Fibroblast of the aortic adventitia (primary cell): ENCODE data around the gene JADE1. TPM values are rescaled to one million over a fixed set of nuclear protein-coding genes. Genes with fewer than 3 reads are reported as not detected.

Source experiments
- DNase-seq: peaks from one replicate; pipeline ENCODE4 v3.0.0-alpha.2; 2010; ENCODE audit warnings: low read depth
- H3K4me3 ChIP-seq: 2 replicates; pipeline ENCODE4 v1.5.1; 2011; ENCODE audit warnings: low read depth, mild to moderate bottlenecking, control low read depth, low read length, moderate library complexity
- CTCF ChIP-seq: IDR thresholded peaks from 2 replicates; pipeline ENCODE4 v1.5.1; 2011; ENCODE audit warnings: mild to moderate bottlenecking, low read length, control low read depth, inconsistent platforms; ENCODE audit not compliant: insufficient read depth
- total RNA-seq: library from RNA; depleted of rRNA; stranded (reverse); fragments of >200 nt; gene quantifications from 2 replicates; pipeline ENCODE4 v1.2.3, GENCODE V29; 2012; ENCODE audit warnings: low replicate concordance

The JADE1 gene
- total RNA-seq, 1 donor = 25.8 TPM

- DNase-seq = no peak
- no peak for TF ChIP-seq CTCF
- H3K4me3 ChIP-seq = no peak overlapping the region
These were observed 59.3 kb downstream of the JADE1 start for GRCh38 chr4:128868758-128869157.

GRCh38 chr4:128869776-128870509 lies 60.4 kb downstream of the JADE1 start:
- TF ChIP-seq CTCF = no peak
- no peak overlapping the region for H3K4me3 ChIP-seq
- DNase-seq = no peak

- DNase-seq = peak; percentile 51
- no peak for TF ChIP-seq CTCF
- no peak overlapping the region for H3K4me3 ChIP-seq
These were observed 62.4 kb downstream of the JADE1 start for GRCh38 chr4:128871948-128872347.

- DNase-seq = no peak
- no peak for TF ChIP-seq CTCF
- no peak overlapping the region for H3K4me3 ChIP-seq
These were observed 66.7 kb downstream of the JADE1 start for GRCh38 chr4:128876200-128876599.

- no peak overlapping the region for H3K4me3 ChIP-seq
- TF ChIP-seq CTCF = no peak
- no peak for DNase-seq
These were observed 68.4 kb downstream of the JADE1 start for GRCh38 chr4:128877934-128878333.

- no peak for TF ChIP-seq CTCF
- no peak overlapping the region for H3K4me3 ChIP-seq
- DNase-seq = no peak
These were observed 69.8 kb downstream of the JADE1 start for GRCh38 chr4:128879283-128879682.

- TF ChIP-seq CTCF = no peak
- H3K4me3 ChIP-seq = no peak overlapping the region
- DNase-seq = no peak
These were observed 70.5 kb downstream of the JADE1 start for GRCh38 chr4:128879971-128880370.
